Activated CD4-positive, alpha-beta T cell treated with anti-CD3 and anti-CD28 coated beads, Interleukin-10, Interleukin-2, amounts not matched to agents 100 ng/mL and 50 ng/mL, durations not matched to agents 16 hours and 8 hours (primary cell): ENCODE results near the gene WDR27.
A peak's percentile ranks its signal among the peaks of the same experiment; 100 is the strongest.

ENCODE experiments used
- DNase-seq: peaks from one replicate; pipeline ENCODE4 v3.0.0-alpha.2; 2020

Gene WDR27

GRCh38 chr6:169709293-169709692, 7.5 kb upstream of the WDR27 start:
- no peak for DNase-seq

- DNase-seq, result no peak
Observed at GRCh38 chr6:169707772-169708171, 5.9 kb upstream of the WDR27 start.

GRCh38 chr6:169702840-169703246, 1.0 kb upstream of the WDR27 start:
- no peak for DNase-seq

DNA sequence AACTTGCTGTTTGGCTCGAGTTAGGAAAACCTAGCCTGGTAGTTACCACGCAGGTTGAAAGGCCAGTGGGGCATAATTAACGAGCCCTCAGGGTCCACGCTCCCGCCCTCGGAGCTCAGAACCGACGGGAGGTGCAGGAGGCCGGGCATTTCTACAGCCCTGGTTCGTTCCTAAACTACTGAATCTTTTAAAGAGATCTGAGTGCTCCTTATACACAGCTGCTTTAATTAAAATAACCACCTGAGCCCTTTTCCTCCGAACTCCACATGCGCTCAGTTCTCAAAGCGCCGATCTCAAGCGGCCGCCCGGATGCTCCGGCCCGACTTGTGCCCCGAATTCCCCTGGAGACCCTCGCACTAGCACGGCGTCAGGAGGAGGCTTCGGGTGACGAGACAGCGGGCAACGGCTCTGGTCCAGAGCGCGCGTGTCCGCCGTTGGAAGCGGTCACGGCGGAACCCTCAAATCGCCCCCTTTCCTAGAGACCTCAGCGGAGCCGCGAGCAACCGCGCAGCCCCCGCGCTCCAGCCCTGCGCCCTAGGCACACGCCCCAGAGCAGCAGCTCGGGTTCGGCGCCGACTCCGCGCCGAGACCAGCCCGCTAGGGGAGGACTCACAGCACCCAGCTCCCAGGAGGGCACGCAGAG, 397 bp downstream of the WDR27 start:
- DNase-seq, result no peak

GRCh38 chr6:169700296-169700695, 1.5 kb downstream of the WDR27 start:
- DNase-seq, result no peak

DNA sequence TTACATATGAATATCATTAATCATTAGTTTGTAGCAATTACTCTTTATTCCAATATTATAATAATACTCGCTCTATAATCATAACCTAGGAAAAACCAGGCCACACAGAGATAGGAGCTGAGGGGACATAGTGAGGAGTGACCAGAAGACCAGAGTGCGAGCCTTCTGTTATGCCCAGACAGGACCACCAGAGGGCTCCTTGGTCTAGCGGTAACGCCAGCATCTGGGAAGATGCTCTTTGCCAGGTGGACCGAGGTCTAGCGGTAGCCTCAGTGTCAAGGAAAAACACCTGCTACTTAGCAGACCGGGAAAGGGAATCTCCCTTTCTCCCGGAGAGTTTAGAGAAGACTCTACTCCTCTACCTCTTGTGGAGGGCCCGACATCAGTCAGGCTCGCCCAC, 4.7 kb downstream of the WDR27 start:
- peak; percentile 18 for DNase-seq

DNA sequence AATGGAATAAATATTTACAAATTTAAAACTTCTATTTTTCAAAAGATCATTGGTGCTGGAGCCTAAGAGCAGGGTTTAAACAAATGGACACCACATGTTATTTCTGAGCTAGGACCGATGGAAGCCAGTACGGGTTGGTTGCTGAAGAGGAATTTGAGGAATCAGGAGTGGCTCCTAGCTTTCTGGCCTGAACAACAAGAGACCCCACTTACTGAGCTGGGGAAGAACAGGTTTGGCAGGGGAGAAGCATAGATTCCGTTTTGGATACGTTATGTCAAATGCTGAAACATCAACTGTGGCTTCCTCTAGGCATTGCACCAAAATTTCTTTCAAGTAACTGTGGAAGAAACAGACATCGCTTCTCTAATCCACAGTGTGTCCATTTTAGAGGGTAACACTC, 6.7 kb downstream of the WDR27 start:
- no peak for DNase-seq

DNA sequence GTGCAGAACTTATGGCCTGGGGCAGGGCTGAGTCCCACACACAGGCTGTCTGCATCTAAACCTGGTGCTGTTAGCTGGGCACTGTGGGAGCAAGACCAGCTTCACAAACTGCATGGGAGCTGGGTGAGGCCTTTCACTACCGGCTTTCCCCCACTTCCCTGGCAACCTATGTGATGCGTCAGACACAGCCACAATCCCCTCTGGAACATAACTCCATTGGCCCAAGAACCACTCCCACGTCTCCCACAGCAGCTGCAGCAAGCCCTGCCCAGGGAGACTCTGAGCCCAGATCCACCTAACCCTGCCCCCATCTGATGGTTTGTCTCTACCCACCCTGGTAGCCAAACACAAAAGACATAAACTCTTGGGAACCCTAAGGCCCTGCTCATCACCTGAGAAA, 9.3 kb downstream of the WDR27 start:
- DNase-seq, result no peak

DNA sequence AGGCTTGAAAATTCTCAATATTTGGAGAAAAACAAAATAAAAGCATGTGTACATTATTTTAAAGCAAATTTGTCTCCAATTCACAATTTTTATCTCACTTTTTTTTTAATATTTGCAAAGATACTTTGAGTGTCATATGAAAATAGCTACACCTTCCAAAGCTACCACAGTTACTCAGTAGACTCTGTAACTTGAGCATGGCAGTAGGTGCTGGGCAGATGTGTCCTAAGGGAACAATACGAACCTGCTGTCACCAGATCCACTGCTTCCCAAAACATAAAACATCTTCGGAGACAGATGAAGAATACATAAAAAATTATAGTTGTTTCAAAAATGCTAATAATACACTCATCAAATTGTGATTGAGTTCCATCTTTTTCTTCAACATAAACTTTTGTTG, 10.6 kb downstream of the WDR27 start:
- DNase-seq, result no peak

DNA sequence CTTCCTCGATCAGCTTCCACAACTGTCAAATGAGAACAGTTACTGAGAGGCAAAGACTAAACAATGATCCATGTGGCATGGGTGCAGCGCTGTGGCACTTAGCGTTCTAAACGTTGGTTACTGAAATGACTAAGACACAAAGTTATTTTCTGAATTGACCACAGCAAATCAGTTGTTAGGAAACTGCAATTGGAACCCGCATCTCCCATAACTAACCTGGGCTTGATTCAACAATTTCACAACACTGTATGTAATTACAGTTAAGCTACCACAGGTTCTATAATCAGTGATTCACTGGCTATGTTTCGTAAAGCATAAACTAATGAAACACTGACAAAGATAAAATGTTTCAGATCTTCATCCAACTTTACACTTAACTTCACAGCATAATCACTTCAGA, 12.5 kb downstream of the WDR27 start:
- peak; percentile 25 for DNase-seq

GRCh38 chr6:169685860-169686259, 16.0 kb downstream of the WDR27 start:
- no peak for DNase-seq

DNA sequence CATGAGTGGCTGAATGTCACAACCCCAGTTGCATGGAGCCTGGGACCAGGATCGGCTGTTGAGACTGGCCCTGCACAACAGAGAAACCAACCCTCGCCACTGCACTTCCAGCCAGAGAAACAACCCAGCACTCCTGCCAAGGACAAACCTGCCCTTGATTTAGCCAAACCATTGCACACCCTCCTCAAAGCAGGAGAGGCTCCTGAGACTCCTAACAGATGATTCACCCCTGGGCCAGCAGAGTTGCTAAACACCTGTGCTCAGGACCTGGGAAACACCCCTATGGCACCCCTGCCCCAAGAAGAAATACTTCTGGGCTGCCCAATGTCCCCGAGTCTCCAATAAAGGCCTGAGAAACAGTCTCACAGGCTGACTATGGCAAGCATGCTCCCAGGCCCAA, 17.8 kb downstream of the WDR27 start:
- no peak for DNase-seq

DNA sequence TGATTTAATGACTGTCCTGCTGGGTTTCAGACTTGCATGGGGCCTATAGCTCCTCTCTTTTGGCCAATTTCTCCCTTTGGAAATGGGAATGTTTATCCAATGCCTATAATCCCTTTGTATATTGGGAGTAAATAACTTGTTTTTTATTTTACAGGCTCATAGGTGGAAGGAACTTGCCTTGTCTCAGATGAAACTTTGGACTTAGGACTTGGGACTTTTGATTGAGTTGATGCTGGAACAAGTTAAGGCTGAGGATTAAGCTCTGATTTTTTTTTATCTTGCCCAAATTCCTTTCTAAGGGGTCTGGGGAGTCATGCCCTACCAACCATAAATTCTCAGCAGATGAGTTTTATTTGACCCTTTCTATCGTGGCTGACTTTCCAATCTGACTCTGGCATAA, 23.5 kb downstream of the WDR27 start:
- no peak for DNase-seq

- no peak for DNase-seq
Observed at GRCh38 chr6:169677096-169677495, 24.7 kb downstream of the WDR27 start.

DNA sequence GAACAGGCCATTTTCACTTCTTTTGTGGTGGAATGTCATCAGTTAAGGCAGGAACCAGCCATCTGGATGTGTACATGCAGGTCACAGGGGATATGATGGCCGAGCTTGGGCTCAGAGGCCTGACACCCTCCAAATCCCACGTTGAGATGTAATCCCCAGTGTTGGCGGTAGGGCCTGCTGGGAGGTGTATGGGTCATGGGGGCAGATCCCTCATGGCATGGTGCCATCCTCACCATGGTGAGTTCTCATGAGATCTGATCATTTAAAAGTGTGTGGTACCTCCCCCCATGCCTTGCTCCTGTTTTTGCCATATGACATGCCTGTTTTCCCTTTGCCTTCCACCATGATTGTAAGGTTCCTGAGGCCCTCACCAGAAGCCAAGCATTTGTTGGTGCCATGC, 26.8 kb downstream of the WDR27 start:
- no peak for DNase-seq

GRCh38 chr6:169671563-169671962, 30.3 kb downstream of the WDR27 start:
- DNase-seq, result no peak

GRCh38 chr6:169669889-169670288, 31.9 kb downstream of the WDR27 start:
- DNase-seq, result no peak

- DNase-seq, result no peak
Observed at GRCh38 chr6:169669147-169669546, 32.7 kb downstream of the WDR27 start.

DNA sequence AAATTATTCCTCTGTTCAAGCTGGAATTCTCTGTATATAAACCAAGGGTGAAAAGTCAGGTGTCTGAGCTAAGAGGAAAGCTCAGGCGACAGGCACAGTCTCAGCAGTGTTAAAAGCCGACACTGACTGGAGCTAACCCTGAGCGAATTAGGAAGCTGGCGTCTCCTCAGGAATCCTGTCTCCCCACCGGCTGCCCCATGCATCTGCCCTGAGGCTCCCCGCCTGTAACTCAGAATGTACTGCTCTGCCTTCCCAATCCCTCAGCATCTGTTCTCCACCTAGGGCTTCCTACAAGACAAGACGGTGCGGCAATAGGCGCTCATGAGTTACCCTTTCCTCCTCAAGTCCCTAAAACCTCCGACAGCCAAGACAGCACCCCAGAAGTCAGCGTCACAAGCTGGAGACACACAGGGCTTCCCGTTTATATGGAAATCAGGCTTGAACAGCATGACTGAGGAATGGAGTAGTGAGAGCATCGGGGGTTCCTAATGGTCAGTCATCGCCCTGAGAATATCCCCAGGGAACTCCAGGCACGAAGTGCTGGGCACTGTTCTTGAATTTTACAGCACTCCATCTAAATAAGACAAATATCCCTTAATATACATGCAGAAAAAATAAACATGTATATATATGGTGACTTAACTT, 33.5 kb downstream of the WDR27 start:
- no peak for DNase-seq

DNA sequence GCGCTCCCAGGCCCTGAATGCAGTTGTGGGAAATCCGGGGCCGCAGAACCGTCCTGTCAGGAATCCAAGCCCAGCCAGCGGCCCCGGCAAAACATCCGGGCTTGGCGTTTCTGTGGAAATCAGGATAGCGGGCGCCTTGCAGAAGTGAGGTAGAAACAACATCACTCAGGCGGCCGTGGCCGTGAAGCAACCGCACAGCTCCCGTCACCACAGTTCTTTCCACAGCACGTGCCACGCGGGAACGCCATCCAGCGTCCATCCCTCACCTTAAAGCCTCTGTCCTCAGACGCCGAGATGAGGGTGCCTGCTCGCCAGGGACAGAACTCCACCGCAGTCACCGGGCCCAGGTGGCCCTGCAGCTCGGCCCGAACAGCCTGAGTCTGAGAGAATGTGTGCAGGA, 34.1 kb downstream of the WDR27 start:
- DNase-seq, result no peak

- no peak for DNase-seq
Observed at GRCh38 chr6:169666441-169666840, 35.4 kb downstream of the WDR27 start.

DNA sequence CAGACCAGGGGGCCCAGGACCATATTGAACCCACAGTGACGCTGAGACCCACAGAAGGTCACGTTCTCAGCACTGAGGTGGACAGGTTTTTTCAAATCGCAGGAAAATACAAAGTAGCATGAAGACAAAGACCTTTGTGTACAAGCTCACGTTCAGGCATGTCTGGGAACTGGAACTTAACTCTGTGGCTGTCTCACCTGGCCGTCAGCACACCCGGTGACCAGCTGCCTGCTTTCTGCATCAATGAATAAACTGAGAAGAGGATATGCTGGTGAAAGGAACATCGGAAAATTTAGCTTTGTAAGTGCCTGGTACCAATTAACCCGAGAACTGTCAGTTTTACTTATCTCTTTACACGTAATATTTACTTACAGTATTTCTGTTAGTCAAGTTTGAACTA, 36.5 kb downstream of the WDR27 start:
- DNase-seq, result no peak

- no peak for DNase-seq
Observed at GRCh38 chr6:169664227-169664626, 37.6 kb downstream of the WDR27 start.

GRCh38 chr6:169663468-169663867, 38.4 kb downstream of the WDR27 start:
- no peak for DNase-seq

DNA sequence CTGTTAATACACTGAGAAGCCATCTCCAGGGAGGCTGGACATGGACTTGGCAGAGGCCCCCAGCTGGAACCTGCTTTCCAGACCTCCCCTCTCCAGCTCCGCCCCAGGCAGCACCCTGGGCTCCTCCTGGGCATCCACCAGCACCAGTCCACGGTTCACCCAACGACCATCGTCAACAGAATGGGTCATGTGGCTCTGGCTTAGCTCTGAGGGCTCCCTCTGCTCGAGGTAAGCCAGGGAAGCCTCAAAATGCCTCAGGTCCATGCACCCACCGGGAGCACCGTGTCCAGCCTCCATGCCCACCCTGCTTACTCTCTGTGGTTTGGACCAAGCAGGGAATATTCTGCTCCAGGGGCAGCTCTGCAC, 40.5 kb downstream of the WDR27 start:
- DNase-seq, result no peak
